Aorta (tissue), 5 donors: ENCODE measurements around the gene GEN1. TPM values are rescaled to one million over a fixed set of nuclear protein-coding genes. Genes with fewer than 3 reads are reported as not detected.

Experiments used
- ATAC-seq: fragments of 200-7000 bp; cut with Tn5 transposase; one replicate; pipeline ENCODE4 v1.9.1; 2022; ENCODE audit warnings: moderate library complexity; ENCODE audit not compliant: low FRiP score
- DNase-seq, 2 donors: peaks; one replicate each; pipeline ENCODE4 v3.0.0-alpha.2; 2020
- H3K27ac ChIP-seq, 2 donors: one replicate each; pipeline ENCODE4 v1.5.1; 2013; ENCODE audit warnings: low read length in 2 of 2, mild to moderate bottlenecking in 2 of 2, moderate library complexity in 2 of 2, control low read depth in 1 of 2, inconsistent platforms in 1 of 2, low read depth in 1 of 2
- H3K27me3 ChIP-seq, 2 donors: one replicate each; pipeline ENCODE4 v1.6.1; 2013; ENCODE audit warnings: control low read depth in 1 of 2, low read length in 1 of 2, mild to moderate bottlenecking in 1 of 2, moderate library complexity in 1 of 2; ENCODE audit not compliant: insufficient read depth in 2 of 2, control insufficient read depth in 1 of 2
- H3K36me3 ChIP-seq, 2 donors: one replicate each; pipeline ENCODE4 v1.6.1; 2013; ENCODE audit warnings: control low read depth in 1 of 2, low read length in 1 of 2, mild to moderate bottlenecking in 1 of 2; ENCODE audit not compliant: insufficient read depth in 2 of 2, control insufficient read depth in 1 of 2
- H3K4me1 ChIP-seq, 2 donors: one replicate each; pipeline ENCODE4 v1.6.1; 2013; ENCODE audit warnings: low read length in 2 of 2, control low read depth in 1 of 2, mild to moderate bottlenecking in 1 of 2, moderate library complexity in 1 of 2; ENCODE audit not compliant: insufficient read depth in 2 of 2, control insufficient read depth in 1 of 2
- H3K4me3 ChIP-seq, 2 donors: one replicate each; pipeline ENCODE4 v1.5.1; 2013; ENCODE audit warnings: low read length in 2 of 2, control low read depth in 1 of 2, mild to moderate bottlenecking in 1 of 2
- H3K9me3 ChIP-seq: one replicate; pipeline ENCODE4 v1.6.1; 2013; ENCODE audit warnings: mild to moderate bottlenecking, low read length; ENCODE audit not compliant: control insufficient read depth
- WGBS, 2 donors: extraction: QIAGEN DNeasy Blood & Tissue Kit; methylation state at CpG; one replicate each; pipeline ENCODE4 v1.1.7; 2013; 5-methylcytosine and 5-hydroxymethylcytosine counted together
- intact Hi-C, 2 donors: fragments of 100-400 bp; cut with DNase I; formaldehyde crosslinking; loops; one replicate each; pipeline versions ENCODE4 v1.14.2 to v1.15.0; 2022
- long read RNA-seq, 2 donors: library from polyadenylated mRNA; unstranded; transcript quantifications; one replicate each; pipeline ENCODE4 v2.0.0, GENCODE V29; 2020 to 2021
- polyA plus RNA-seq, 2 donors: library from polyadenylated mRNA; stranded (reverse); fragments of 200-250 nt; gene quantifications; one replicate each; pipeline ENCODE4 v1.2.3, GENCODE V29; 2013
- total RNA-seq, 2 donors: library from RNA; stranded (reverse); fragmentation: NEBNext Ultra II Directional; extraction: Animal tissue kit (Norgen Biotek cat#: 25700); gene quantifications; one replicate each; pipeline ENCODE4 v1.2.1, GENCODE V29; 2021
- donor health status: healthy with polysubstance abuse.
- donor health status: Bipolar disorder and iron deficiency.
- donor health status: DM: no; HTN: no; CAD: no.
- donor health status: DM: no; HTN: no; CAD: no.
- donor health status: DM: yes; HTN: yes; CAD: no.

The GEN1 gene, protein sequence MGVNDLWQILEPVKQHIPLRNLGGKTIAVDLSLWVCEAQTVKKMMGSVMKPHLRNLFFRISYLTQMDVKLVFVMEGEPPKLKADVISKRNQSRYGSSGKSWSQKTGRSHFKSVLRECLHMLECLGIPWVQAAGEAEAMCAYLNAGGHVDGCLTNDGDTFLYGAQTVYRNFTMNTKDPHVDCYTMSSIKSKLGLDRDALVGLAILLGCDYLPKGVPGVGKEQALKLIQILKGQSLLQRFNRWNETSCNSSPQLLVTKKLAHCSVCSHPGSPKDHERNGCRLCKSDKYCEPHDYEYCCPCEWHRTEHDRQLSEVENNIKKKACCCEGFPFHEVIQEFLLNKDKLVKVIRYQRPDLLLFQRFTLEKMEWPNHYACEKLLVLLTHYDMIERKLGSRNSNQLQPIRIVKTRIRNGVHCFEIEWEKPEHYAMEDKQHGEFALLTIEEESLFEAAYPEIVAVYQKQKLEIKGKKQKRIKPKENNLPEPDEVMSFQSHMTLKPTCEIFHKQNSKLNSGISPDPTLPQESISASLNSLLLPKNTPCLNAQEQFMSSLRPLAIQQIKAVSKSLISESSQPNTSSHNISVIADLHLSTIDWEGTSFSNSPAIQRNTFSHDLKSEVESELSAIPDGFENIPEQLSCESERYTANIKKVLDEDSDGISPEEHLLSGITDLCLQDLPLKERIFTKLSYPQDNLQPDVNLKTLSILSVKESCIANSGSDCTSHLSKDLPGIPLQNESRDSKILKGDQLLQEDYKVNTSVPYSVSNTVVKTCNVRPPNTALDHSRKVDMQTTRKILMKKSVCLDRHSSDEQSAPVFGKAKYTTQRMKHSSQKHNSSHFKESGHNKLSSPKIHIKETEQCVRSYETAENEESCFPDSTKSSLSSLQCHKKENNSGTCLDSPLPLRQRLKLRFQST
- 1 to 10 TPM; 3.5 to 5.5 TPM for total RNA-seq
- polyA plus RNA-seq, result 1 to 10 TPM; 1.2 to 1.5 TPM
- long read RNA-seq, donor 1, partial matches to known transcripts, result 0 of 2 reads
- long read RNA-seq, donor 1, other reads (novel, unspliced or antisense), result 0 of 2 reads
- long read RNA-seq, donor 2, full-length matches to known transcripts, result 1 of 2 reads
- long read RNA-seq, donor 2, partial matches to known transcripts, result 0 of 2 reads
- long read RNA-seq, donor 2, other reads (novel, unspliced or antisense), result 1 of 2 reads

DNA sequence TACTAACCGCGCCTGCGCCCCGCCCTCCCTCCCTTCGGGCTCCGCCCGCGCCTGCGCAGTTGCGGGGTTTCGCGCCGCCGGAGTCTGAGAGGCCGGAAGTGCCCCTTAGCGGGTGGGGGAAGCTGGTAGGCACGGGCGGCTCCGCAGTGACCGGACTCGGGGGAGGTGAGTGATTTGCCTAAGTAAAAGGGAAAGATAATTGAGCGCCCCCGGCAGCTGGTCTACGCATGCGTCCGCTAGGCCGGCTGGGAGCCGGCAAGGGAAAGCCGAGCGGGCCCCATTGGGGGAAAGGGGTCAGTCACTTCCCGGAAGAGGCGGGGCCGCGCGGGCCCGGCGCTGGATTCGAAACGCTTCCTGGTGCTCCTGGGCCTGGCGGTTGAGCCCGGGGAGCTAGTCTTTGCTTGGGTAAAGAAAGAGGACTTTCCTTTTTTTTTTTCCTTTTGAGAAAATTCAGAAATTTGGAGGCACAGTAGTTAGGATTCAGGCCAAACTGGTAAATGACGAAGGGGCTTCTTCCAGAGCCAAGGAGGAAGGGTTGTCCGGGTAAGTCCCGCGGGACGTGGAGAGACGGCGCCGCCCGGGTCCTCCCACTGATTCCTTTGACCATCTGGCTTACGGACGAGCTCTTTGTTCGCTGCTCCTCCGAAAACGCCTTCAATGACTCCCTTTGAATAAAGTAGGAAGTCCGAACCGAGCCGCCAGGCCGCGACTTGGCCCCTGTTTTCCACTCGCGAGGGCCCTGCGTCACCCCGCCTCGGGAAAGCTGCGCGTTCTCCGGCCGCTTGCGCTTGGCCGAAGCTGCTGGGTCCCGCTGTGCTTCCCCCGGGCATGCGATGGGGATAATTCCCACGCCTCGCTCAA is at the start of gene GEN1, which contains the start of gene SMC6:
Gene GEN1, plus strand, starts transcription at position 336 of the 861 bp plus-strand sequence. CDS start 5,806 bp downstream, outside the sequence.
Gene SMC6, minus strand, starts transcription at position 8 of the 861 bp plus-strand sequence. CDS start 7,864 bp downstream, outside the sequence.
- Histone ChIP-seq H3K27me3 (no peaks in the 10 kb centered on the region), H3K9me3 (no peaks in the 10 kb centered on the region), H3K36me3 (no peaks in the 10 kb centered on the region), H3K27ac (peak within 1 kb of the TSS; percentile 3 to 81), H3K4me3 (peak within 1 kb of the TSS; percentile 85 to 88), H3K4me1 (peaks cover 0 to 5% of the 10 kb centered on the region in 2 donors)
- intact Hi-C loops, result loop anchor here in 1 of 2 donors (5.0 kb wide), 1 partner anchor 78 kb away; no protein-coding TSS in a partner anchor
- WGBS, 2 donors, result 0% methylated on average over 70 to 76 of the region's 76 CpGs
- DNase-seq (peak; percentile 93 to 97), ATAC-seq (peak; percentile 99)

- Histone ChIP-seq H3K36me3 (peaks cover 2 to 10% of the 10 kb centered on the region in 2 donors), H3K27me3 (no peaks in the 10 kb centered on the region), H3K27ac (no peak overlapping the region), H3K4me3 (no peak overlapping the region), H3K4me1 (peaks cover 0 to 4% of the 10 kb centered on the region in 2 donors), H3K9me3 (no peaks in the 10 kb centered on the region)
- no peak for DNase-seq
- WGBS, 2 donors, result 86 to 87% methylated on average over 4 of the region's 4 CpGs
- no peak for ATAC-seq
- intact Hi-C loops, result no loop called here
These were observed 47.1 kb upstream of the GEN1 start for GRCh38 chr2:17706845-17707244.

DNA sequence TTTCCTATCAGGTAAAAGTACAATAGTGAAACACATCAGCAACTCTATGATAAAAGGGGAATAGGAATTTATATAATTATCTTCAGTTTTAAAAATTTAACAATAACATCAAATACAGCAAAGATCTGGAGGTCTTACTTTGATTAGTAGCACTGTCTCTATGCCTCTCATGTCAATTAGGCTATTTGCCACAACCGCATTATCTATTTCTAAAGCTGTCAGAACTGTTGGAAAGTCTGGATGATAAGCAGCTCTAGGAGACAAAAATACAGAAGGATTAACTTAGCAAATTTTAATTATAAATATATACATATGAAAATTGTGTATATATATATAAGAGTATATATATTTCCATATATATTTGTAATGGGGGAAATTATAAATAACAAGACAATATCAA is 45.4 kb upstream of the GEN1 start:
- Histone ChIP-seq H3K36me3 (peaks cover 7 to 9% of the 10 kb centered on the region in 2 donors), H3K27ac (no peak overlapping the region), H3K4me1 (peaks cover 0 to 4% of the 10 kb centered on the region in 2 donors), H3K27me3 (no peaks in the 10 kb centered on the region), H3K4me3 (no peak overlapping the region), H3K9me3 (no peaks in the 10 kb centered on the region)
- DNase-seq, result no peak
- intact Hi-C loops, result no loop called here
- WGBS, 2 donors, result 96 to 98% methylated on average over 1 of the region's 1 CpG
- ATAC-seq, result no peak

GRCh38 chr2:17709897-17710296 is 44.0 kb upstream of the GEN1 start:
- Histone ChIP-seq H3K9me3 (no peaks in the 10 kb centered on the region), H3K27ac (no peak overlapping the region), H3K4me3 (no peak overlapping the region), H3K4me1 (peaks cover 0 to 4% of the 10 kb centered on the region in 2 donors), H3K36me3 (peaks cover 7 to 9% of the 10 kb centered on the region in 2 donors), H3K27me3 (no peaks in the 10 kb centered on the region)
- ATAC-seq (no peak), DNase-seq (no peak)
- WGBS, 2 donors, result 9 to 18% methylated on average over 2 of the region's 2 CpGs
- intact Hi-C loops, result loop anchor here in 1 of 2 donors (10.0 kb wide), 1 partner anchor 125 kb away; no protein-coding TSS in a partner anchor

GRCh38 chr2:17710547-17711248 is 43.2 kb upstream of the GEN1 start:
- peaks cover 7 to 8% of the 10 kb centered on the region in 2 donors for H3K36me3 ChIP-seq
- no peak for ATAC-seq
- no peak for DNase-seq
- H3K9me3 ChIP-seq, result no peaks in the 10 kb centered on the region
- H3K4me3 ChIP-seq, result no peak overlapping the region
- H3K4me1 ChIP-seq, result peaks cover 0 to 4% of the 10 kb centered on the region in 2 donors
- H3K27ac ChIP-seq, result no peak overlapping the region
- WGBS, 2 donors, result 92 to 94% methylated on average over 9 of the region's 9 CpGs
- H3K27me3 ChIP-seq, result no peaks in the 10 kb centered on the region
- intact Hi-C loops, result loop anchor here in 1 of 2 donors (10.0 kb wide), 1 partner anchor 124 kb away; no protein-coding TSS in a partner anchor

DNA sequence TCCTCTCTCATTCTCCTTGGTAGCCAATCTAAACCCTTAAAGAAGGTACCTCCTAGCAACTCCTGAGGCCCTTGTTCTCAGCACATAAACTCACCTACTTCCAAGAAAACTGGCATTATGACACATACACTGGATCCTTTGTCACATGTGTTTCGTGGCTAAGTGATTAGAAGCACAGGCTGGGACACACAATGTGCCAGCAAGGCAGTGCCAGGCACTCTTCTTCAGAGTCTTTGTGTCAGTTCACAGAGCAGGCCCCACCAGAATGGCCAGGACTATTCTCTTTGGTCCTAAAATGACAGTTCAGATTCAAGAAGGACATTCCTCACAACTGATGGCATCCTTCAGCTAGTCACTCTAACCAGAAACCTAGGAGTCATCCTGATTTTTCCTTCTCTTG is 40.6 kb upstream of the GEN1 start:
- Histone ChIP-seq H3K9me3 (no peaks in the 10 kb centered on the region), H3K4me1 (peaks cover 0 to 4% of the 10 kb centered on the region in 2 donors), H3K27me3 (no peaks in the 10 kb centered on the region), H3K36me3 (peaks cover 7% of the 10 kb centered on the region in 2 donors), H3K27ac (no peak overlapping the region), H3K4me3 (no peak overlapping the region)
- WGBS, 2 donors, result 88 to 89% methylated on average over 1 of the region's 1 CpG
- ATAC-seq, result no peak
- DNase-seq, result no peak
- intact Hi-C loops, result loop anchor here in 1 of 2 donors (10.0 kb wide), 1 partner anchor 122 kb away; no protein-coding TSS in a partner anchor

GRCh38 chr2:17717666-17718065 is 36.3 kb upstream of the GEN1 start:
- WGBS, 2 donors, result 90 to 95% methylated on average over 4 of the region's 4 CpGs
- no peaks in the 10 kb centered on the region for H3K9me3 ChIP-seq
- H3K4me3 ChIP-seq, result no peak overlapping the region
- peaks cover 4 to 5% of the 10 kb centered on the region in 2 donors for H3K36me3 ChIP-seq
- H3K27ac ChIP-seq, result no peak overlapping the region
- H3K4me1 ChIP-seq, result no peaks in the 10 kb centered on the region
- DNase-seq, result no peak
- no peak for ATAC-seq
- intact Hi-C loops, result loop anchor here (5.0 to 10.0 kb wide), 2 partner anchors 115 to 117 kb away; no protein-coding TSS in a partner anchor
- no peaks in the 10 kb centered on the region for H3K27me3 ChIP-seq
